ENCODE measurements around the gene NUMB. TPM values are rescaled to one million over a fixed set of nuclear protein-coding genes. Genes with fewer than 3 reads are reported as not detected.

NUMB gene
- total RNA-seq, 1 donor from 2014 or later, result 32.1 TPM

GRCh38 chr14:73287071-73287470 lies 171.3 kb downstream of the NUMB start:
- no peaks in the 10 kb centered on the region for H3K27me3 ChIP-seq (ENCODE audit: low read depth)
- peaks cover 5% of the 10 kb centered on the region for H3K4me1 ChIP-seq
- H3K9me3 ChIP-seq (replicated peaks), result no peaks in the 10 kb centered on the region
- TF ChIP-seq CTCF (IDR thresholded peaks at IDR 0.05; ENCODE audit: borderline replicate concordance), result no peak
- no peak overlapping the region for H3K27ac ChIP-seq (replicated peaks)
- no peak overlapping the region for H3K4me3 ChIP-seq
- peaks cover 82% of the 10 kb centered on the region for H3K36me3 ChIP-seq
- intact Hi-C loops (cut with micrococcal nuclease), result no loop called here
- DNase-seq, result no peak

- intact Hi-C loops (cut with micrococcal nuclease), result no loop called here
- H3K4me1 ChIP-seq, result peaks cover 5% of the 10 kb centered on the region
- no peaks in the 10 kb centered on the region for H3K9me3 ChIP-seq (replicated peaks)
- DNase-seq, result no peak
- no peak overlapping the region for H3K4me3 ChIP-seq
- no peaks in the 10 kb centered on the region for H3K27me3 ChIP-seq (ENCODE audit: low read depth)
- no peak overlapping the region for H3K27ac ChIP-seq (replicated peaks)
- TF ChIP-seq CTCF (IDR thresholded peaks at IDR 0.05; ENCODE audit: borderline replicate concordance), result no peak
- H3K36me3 ChIP-seq, result peaks cover 82% of the 10 kb centered on the region
These were observed 171.7 kb downstream of the NUMB start for GRCh38 chr14:73286598-73286997.

- no peak for TF ChIP-seq CTCF (IDR thresholded peaks at IDR 0.05; ENCODE audit: borderline replicate concordance)
- Histone ChIP-seq H3K4me1 (peaks cover 5% of the 10 kb centered on the region), H3K27me3 (ENCODE audit: low read depth) (no peaks in the 10 kb centered on the region), H3K4me3 (no peak overlapping the region), H3K9me3 (replicated peaks) (no peaks in the 10 kb centered on the region), H3K27ac (replicated peaks) (no peak overlapping the region), H3K36me3 (peaks cover 82% of the 10 kb centered on the region)
- DNase-seq, result no peak
- intact Hi-C loops (cut with micrococcal nuclease), result no loop called here
These were observed 172.4 kb downstream of the NUMB start for GRCh38 chr14:73285979-73286378.

- TF ChIP-seq CTCF (IDR thresholded peaks at IDR 0.05; ENCODE audit: borderline replicate concordance), result no peak
- Histone ChIP-seq H3K27me3 (ENCODE audit: low read depth) (no peaks in the 10 kb centered on the region), H3K4me3 (no peak overlapping the region), H3K36me3 (peaks cover 84% of the 10 kb centered on the region), H3K27ac (replicated peaks) (no peak overlapping the region), H3K9me3 (replicated peaks) (no peaks in the 10 kb centered on the region), H3K4me1 (no peaks in the 10 kb centered on the region)
- DNase-seq, result no peak
- intact Hi-C loops (cut with micrococcal nuclease), result no loop called here
These were observed 174.6 kb downstream of the NUMB start for GRCh38 chr14:73283608-73284379.

- intact Hi-C loops (cut with micrococcal nuclease), result no loop called here
- H3K36me3 ChIP-seq, result peaks cover 86% of the 10 kb centered on the region
These were observed 177.4 kb downstream of the NUMB start for GRCh38 chr14:73280903-73281302.

More at GRCh38 chr14:73280903-73281302, 177.4 kb downstream of the NUMB start:
- no peak for TF ChIP-seq CTCF (IDR thresholded peaks at IDR 0.05; ENCODE audit: borderline replicate concordance)
- Histone ChIP-seq H3K27me3 (ENCODE audit: low read depth) (no peaks in the 10 kb centered on the region), H3K27ac (replicated peaks) (no peak overlapping the region), H3K9me3 (replicated peaks) (no peaks in the 10 kb centered on the region), H3K4me1 (no peaks in the 10 kb centered on the region), H3K4me3 (no peak overlapping the region)
- DNase-seq, result no peak

All from left ventricle myocardium inferior (tissue), 1 donor.